K562 (cell line): Measurements from ENCODE around the gene SLC6A9. TPM values are rescaled to one million over a fixed set of nuclear protein-coding genes. Genes with fewer than 3 reads are reported as not detected.
A peak's percentile ranks its signal among the peaks of the same experiment; 100 is the strongest.

ENCODE experiments used
- BMI1 ChIP-seq: fragments of 150-350 bp; IDR thresholded peaks from 2 replicates; pipeline ENCODE4 v1.6.1; 2014; ENCODE audit warnings: low read length
- BRF1 ChIP-seq: IDR thresholded peaks from 3 replicates; pipeline ENCODE4 v1.6.1; 2011; ENCODE audit warnings: borderline replicate concordance, mild to moderate bottlenecking; ENCODE audit not compliant: insufficient read length; ENCODE audit errors: extremely low read depth
- CBX8 ChIP-seq: fragments of 200-600 bp; sonication (generic); IDR thresholded peaks from 2 replicates; pipeline ENCODE4 v1.6.1; 2012; ENCODE audit warnings: borderline replicate concordance, mixed run types, low read depth, mild to moderate bottlenecking, moderate library complexity, mixed read lengths, low read length, control low read depth, inconsistent platforms; ENCODE audit not compliant: poor library complexity, severe bottlenecking; ENCODE audit errors: extremely low read depth
- CHCHD3 ChIP-seq: fragments of 250-450 bp; sonication (Bioruptor Pico); IDR thresholded peaks from 2 replicates; pipeline ENCODE4 v2.1.2; 2022; ENCODE audit warnings: mild to moderate bottlenecking
- CHD2 ChIP-seq: IDR thresholded peaks from 2 replicates; pipeline ENCODE4 v1.6.1; 2011; ENCODE audit warnings: low read depth, low read length
- GABPA ChIP-seq: fragments of 200-800 bp; sonication (Bioruptor generic); conservative IDR thresholded peaks from 2 replicates; pipeline ENCODE4 v1.6.1; 2016; ENCODE audit warnings: low read depth, missing genetic modification characterization, missing compliant biosample characterization
- MAFK ChIP-seq: IDR thresholded peaks from 2 replicates; pipeline ENCODE4 v1.6.1; 2011; ENCODE audit warnings: low read length, improper control_type of control experiment
- POLR2A ChIP-seq: fragments of 450-650 bp; conservative IDR thresholded peaks from 2 replicates; pipeline ENCODE4 v1.6.1; 2016
- POLR3G ChIP-seq: IDR thresholded peaks from 2 replicates; pipeline ENCODE4 v1.6.1; 2011; ENCODE audit not compliant: insufficient read length, insufficient replicate concordance; ENCODE audit errors: extremely low read depth
- PTTG1 ChIP-seq: fragments of 450-650 bp; IDR thresholded peaks from 2 replicates; pipeline ENCODE4 v1.6.1; 2016; ENCODE audit warnings: low read depth, mild to moderate bottlenecking, missing genetic modification characterization, missing compliant biosample characterization
- SRSF3 ChIP-seq: fragments of 200-400 bp; formaldehyde crosslinking; IDR thresholded peaks from 2 replicates; pipeline ENCODE4 v1.6.1; 2016; ENCODE audit warnings: mild to moderate bottlenecking, low read length, moderate library complexity; ENCODE audit not compliant: insufficient read depth
- ZSCAN29 ChIP-seq: fragments of 450-650 bp; IDR thresholded peaks from 2 replicates; pipeline ENCODE4 v1.6.1; 2017
- polyA plus RNA-seq, 8 experiments: library from polyadenylated mRNA; depleted of rRNA in 4 of 8; stranded (reverse) in 5 of 8; unstranded in 3 of 8; fragments of >200 nt; fragmentation: Nextera tagmentation in 2 of 8; fragmentation: Illumina TruSeq in 1 of 8; extraction: Ambion mirVana in 2 of 8; extraction: Trizol in 1 of 8; gene quantifications; 2 replicates each; pipeline versions ENCODE4 v1.2.1 to v1.2.3, GENCODE V29; 2011 to 2014; ENCODE audit warnings: inconsistent platforms in 1 of 8, missing spikeins in 1 of 8
- total RNA-seq, 7 experiments: library from RNA; depleted of rRNA in 6 of 7; stranded (reverse); fragments of >200 nt in 6 of 7; fragmentation: Illumina TruSeq in 2 of 7; extraction: Trizol in 2 of 7; gene quantifications; 2 replicates each; pipeline versions ENCODE4 v1.2.1 to v1.2.3, GENCODE V29; 2011 to 2021; ENCODE audit warnings: low replicate concordance in 1 of 7
- TF ChIP-seq, protein P1 (sequence below): fragments of 250-450 bp; sonication (Bioruptor Pico); IDR thresholded peaks from 2 replicates; pipeline ENCODE4 v1.4.0; 2020; ENCODE audit warnings: mild to moderate bottlenecking
- TF ChIP-seq, protein P2 (sequence below): fragments of 450-650 bp; formaldehyde crosslinking; IDR thresholded peaks from 2 replicates; pipeline ENCODE4 v1.4.0; 2020; ENCODE audit warnings: mild to moderate bottlenecking, moderate library complexity
- TF ChIP-seq, protein P3 (sequence below), 2 experiments: IDR thresholded peaks in 1 of 2; conservative IDR thresholded peaks in 1 of 2; 2 replicates each; pipeline ENCODE4 v1.6.1; 2016; ENCODE audit warnings: low read depth in 2 of 2, mild to moderate bottlenecking in 1 of 2, missing compliant biosample characterization in 1 of 2, missing genetic modification characterization in 1 of 2, moderate library complexity in 1 of 2
- TF ChIP-seq, protein P4 (sequence below): fragments of 250-450 bp; sonication (Bioruptor Pico); IDR thresholded peaks from 2 replicates; pipeline ENCODE4 v1.8.0; 2022; ENCODE audit warnings: moderate library complexity, mild to moderate bottlenecking, inconsistent platforms
- TF ChIP-seq, protein P5 (sequence below): sonication (generic); formaldehyde crosslinking; IDR thresholded peaks from 2 replicates; pipeline ENCODE4 v1.8.0; 2022; ENCODE audit warnings: missing genetic modification reagents, mild to moderate bottlenecking, borderline replicate concordance

SLC6A9 gene
- total and polyA plus RNA-seq, 9 of the 15 experiments (the other 6 are each of a cell fraction or from before 2014, with no cell fraction given): 0.17 to 18.7 (median 2.9) TPM

DNA sequence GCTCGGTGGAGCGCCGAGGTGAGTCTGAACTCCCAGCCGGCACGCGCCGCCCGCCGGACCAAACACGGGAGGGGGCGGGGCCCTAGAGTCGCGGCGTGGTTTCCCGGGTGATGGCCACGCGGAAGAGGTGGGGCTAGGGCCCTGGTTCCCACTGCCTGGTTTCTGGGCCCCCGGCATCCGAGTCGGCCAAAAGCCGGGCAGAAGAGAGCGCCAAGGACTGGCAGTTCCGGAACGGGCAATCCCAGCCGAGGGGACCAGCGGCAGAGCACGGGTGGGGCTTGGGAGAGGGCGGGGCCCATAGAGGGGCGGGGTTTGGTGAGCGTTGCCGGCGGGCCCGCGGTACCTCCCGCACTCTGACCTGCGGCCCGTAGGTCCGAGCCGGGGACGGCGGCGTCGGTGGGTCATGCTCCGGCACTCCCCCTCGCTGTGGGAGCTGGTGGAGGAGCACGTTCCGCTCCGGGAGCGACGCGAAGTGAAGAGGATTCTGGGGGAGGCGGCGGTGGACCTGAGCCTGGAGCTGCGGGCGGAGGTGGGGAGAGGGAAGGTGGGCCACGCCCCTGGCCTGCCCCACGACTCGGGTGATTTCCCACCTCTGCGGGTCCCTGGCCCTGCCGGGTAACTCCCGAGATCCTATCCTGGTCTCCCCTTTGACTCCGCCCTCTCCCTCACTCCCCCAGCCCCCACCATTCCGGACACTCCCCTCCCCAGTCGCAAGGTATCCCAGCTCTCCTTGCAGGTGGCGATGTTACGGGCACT lies 39.6 kb downstream of the SLC6A9 start, which contains the start of gene CCDC24 (continued):
- TF ChIP-seq, protein P1, sequence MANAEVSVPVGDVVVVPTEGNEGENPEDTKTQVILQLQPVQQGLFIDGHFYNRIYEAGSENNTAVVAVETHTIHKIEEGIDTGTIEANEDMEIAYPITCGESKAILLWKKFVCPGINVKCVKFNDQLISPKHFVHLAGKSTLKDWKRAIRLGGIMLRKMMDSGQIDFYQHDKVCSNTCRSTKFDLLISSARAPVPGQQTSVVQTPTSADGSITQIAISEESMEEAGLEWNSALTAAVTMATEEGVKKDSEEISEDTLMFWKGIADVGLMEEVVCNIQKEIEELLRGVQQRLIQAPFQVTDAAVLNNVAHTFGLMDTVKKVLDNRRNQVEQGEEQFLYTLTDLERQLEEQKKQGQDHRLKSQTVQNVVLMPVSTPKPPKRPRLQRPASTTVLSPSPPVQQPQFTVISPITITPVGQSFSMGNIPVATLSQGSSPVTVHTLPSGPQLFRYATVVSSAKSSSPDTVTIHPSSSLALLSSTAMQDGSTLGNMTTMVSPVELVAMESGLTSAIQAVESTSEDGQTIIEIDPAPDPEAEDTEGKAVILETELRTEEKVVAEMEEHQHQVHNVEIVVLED (CRISPR knock-in tag): peak; percentile 39; the same call in 1 of the 2 replicates
- TF ChIP-seq CHD2: peak; percentile 7; the same call in 1 of the 2 replicates
- TF ChIP-seq BRF1: no peak
- no peak for TF ChIP-seq PTTG1
- TF ChIP-seq, protein P2, sequence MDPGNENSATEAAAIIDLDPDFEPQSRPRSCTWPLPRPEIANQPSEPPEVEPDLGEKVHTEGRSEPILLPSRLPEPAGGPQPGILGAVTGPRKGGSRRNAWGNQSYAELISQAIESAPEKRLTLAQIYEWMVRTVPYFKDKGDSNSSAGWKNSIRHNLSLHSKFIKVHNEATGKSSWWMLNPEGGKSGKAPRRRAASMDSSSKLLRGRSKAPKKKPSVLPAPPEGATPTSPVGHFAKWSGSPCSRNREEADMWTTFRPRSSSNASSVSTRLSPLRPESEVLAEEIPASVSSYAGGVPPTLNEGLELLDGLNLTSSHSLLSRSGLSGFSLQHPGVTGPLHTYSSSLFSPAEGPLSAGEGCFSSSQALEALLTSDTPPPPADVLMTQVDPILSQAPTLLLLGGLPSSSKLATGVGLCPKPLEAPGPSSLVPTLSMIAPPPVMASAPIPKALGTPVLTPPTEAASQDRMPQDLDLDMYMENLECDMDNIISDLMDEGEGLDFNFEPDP (CRISPR knock-in tag): no peak
- no peak for TF ChIP-seq ZSCAN29
- TF ChIP-seq SRSF3: no peak
- TF ChIP-seq, protein P3, sequence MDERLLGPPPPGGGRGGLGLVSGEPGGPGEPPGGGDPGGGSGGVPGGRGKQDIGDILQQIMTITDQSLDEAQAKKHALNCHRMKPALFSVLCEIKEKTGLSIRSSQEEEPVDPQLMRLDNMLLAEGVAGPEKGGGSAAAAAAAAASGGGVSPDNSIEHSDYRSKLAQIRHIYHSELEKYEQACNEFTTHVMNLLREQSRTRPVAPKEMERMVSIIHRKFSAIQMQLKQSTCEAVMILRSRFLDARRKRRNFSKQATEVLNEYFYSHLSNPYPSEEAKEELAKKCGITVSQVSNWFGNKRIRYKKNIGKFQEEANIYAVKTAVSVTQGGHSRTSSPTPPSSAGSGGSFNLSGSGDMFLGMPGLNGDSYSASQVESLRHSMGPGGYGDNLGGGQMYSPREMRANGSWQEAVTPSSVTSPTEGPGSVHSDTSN (CRISPR knock-in tag; IDR thresholded peaks at IDR 0.05; ENCODE audit: low read depth): no peak
- TF ChIP-seq, protein P3 (tag; conservative IDR thresholded peaks at IDR 0.05; ENCODE audit: low read depth): no peak
- no peak for TF ChIP-seq BMI1
- TF ChIP-seq GABPA (tag): peak; percentile 81
- no peak for TF ChIP-seq MAFK
- no peak for TF ChIP-seq POLR3G
- TF ChIP-seq, protein P4, sequence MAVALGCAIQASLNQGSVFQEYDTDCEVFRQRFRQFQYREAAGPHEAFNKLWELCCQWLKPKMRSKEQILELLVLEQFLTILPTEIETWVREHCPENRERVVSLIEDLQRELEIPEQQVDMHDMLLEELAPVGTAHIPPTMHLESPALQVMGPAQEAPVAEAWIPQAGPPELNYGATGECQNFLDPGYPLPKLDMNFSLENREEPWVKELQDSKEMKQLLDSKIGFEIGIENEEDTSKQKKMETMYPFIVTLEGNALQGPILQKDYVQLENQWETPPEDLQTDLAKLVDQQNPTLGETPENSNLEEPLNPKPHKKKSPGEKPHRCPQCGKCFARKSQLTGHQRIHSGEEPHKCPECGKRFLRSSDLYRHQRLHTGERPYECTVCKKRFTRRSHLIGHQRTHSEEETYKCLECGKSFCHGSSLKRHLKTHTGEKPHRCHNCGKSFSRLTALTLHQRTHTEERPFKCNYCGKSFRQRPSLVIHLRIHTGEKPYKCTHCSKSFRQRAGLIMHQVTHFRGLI: no peak
- no peak for TF ChIP-seq CBX8
- TF ChIP-seq, protein P5, sequence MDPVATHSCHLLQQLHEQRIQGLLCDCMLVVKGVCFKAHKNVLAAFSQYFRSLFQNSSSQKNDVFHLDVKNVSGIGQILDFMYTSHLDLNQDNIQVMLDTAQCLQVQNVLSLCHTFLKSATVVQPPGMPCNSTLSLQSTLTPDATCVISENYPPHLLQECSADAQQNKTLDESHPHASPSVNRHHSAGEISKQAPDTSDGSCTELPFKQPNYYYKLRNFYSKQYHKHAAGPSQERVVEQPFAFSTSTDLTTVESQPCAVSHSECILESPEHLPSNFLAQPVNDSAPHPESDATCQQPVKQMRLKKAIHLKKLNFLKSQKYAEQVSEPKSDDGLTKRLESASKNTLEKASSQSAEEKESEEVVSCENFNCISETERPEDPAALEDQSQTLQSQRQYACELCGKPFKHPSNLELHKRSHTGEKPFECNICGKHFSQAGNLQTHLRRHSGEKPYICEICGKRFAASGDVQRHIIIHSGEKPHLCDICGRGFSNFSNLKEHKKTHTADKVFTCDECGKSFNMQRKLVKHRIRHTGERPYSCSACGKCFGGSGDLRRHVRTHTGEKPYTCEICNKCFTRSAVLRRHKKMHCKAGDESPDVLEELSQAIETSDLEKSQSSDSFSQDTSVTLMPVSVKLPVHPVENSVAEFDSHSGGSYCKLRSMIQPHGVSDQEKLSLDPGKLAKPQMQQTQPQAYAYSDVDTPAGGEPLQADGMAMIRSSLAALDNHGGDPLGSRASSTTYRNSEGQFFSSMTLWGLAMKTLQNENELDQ (CRISPR knock-in tag): 0 out of 2 replicates have a peak, but pooled peaks have one; percentile 16
- TF ChIP-seq POLR2A: peak; percentile 82
- TF ChIP-seq CHCHD3: no peak
